SK-N-SH treated with all-trans-retinoic acid at 6 μM for 48 hours (cell line): ENCODE data around the gene VPS37C.

ENCODE experiments used
- CREB5 ChIP-seq: fragments of 250-450 bp; sonication (Bioruptor Pico); IDR thresholded peaks from 2 replicates; pipeline ENCODE4 v1.5.1; 2020; ENCODE audit warnings: low read depth, mild to moderate bottlenecking, moderate library complexity
- CSRNP3 ChIP-seq: fragments of 250-450 bp; sonication (Bioruptor Pico); IDR thresholded peaks from 2 replicates; pipeline ENCODE4 v1.5.1; 2021; ENCODE audit warnings: mild to moderate bottlenecking, moderate library complexity
- GLIS3 ChIP-seq: fragments of 250-450 bp; sonication (Bioruptor Pico); IDR thresholded peaks from 2 replicates; pipeline ENCODE4 v1.5.0; 2020; ENCODE audit warnings: mild to moderate bottlenecking, moderate library complexity
- PATZ1 ChIP-seq: fragments of 250-450 bp; sonication (Bioruptor Pico); IDR thresholded peaks from 2 replicates; pipeline ENCODE4 v1.8.0; 2020; ENCODE audit warnings: mild to moderate bottlenecking, moderate library complexity, borderline replicate concordance
- POU6F1 ChIP-seq: fragments of 250-450 bp; sonication (Bioruptor Pico); IDR thresholded peaks from 2 replicates; pipeline ENCODE4 v1.8.0; 2021; ENCODE audit warnings: low read depth, mild to moderate bottlenecking, moderate library complexity, borderline replicate concordance
- RARB ChIP-seq: fragments of 250-450 bp; sonication (Bioruptor Pico); IDR thresholded peaks from 2 replicates; pipeline ENCODE4 v1.8.0; 2021; ENCODE audit warnings: mild to moderate bottlenecking, moderate library complexity
- SNAI2 ChIP-seq: fragments of 250-450 bp; sonication (Bioruptor Pico); IDR thresholded peaks from 2 replicates; pipeline ENCODE4 v1.5.0; 2020; ENCODE audit warnings: mild to moderate bottlenecking, moderate library complexity
- TSHZ2 ChIP-seq: fragments of 250-450 bp; sonication (Bioruptor Pico); IDR thresholded peaks from 2 replicates; pipeline ENCODE4 v1.5.0; 2020; ENCODE audit warnings: mild to moderate bottlenecking, moderate library complexity
- ZFP30 ChIP-seq: fragments of 450-650 bp; formaldehyde crosslinking; IDR thresholded peaks from 2 replicates; pipeline ENCODE4 v1.5.0; 2022; ENCODE audit warnings: mild to moderate bottlenecking, moderate library complexity
- ZNF565 ChIP-seq: fragments of 450-650 bp; formaldehyde crosslinking; conservative IDR thresholded peaks from 2 replicates; pipeline ENCODE4 v1.5.0; 2020; ENCODE audit warnings: low read depth, mild to moderate bottlenecking, moderate library complexity

GRCh38 chr11:61132646-61133045 is 28.6 kb downstream of the VPS37C start:
- TF ChIP-seq CSRNP3 (CRISPR knock-in tag), result no peak
- TF ChIP-seq GLIS3 (CRISPR knock-in tag), result no peak
- TF ChIP-seq PATZ1 (CRISPR knock-in tag), result no peak
- TF ChIP-seq ZFP30 (CRISPR knock-in tag), result no peak
- TF ChIP-seq ZNF565 (CRISPR knock-in tag), result no peak
- TF ChIP-seq RARB (CRISPR knock-in tag), result no peak
- no peak for TF ChIP-seq SNAI2 (CRISPR knock-in tag)
- TF ChIP-seq POU6F1 (CRISPR knock-in tag), result no peak
- no peak for TF ChIP-seq CREB5 (CRISPR knock-in tag)
- no peak for TF ChIP-seq TSHZ2 (CRISPR knock-in tag)
